ENCODE results near the gene RTN4RL2. TPM values are rescaled to one million over a fixed set of nuclear protein-coding genes. Genes with fewer than 3 reads are reported as not detected.

The RTN4RL2 gene
- total RNA-seq, 1 donor from 2014 or later = not detected

GRCh38 chr11:57425565-57426438 lies 34.5 kb upstream of the RTN4RL2 start:
- intact Hi-C loops (cut with micrococcal nuclease) = loop anchor here (1.0 to 10.0 kb wide), 8 partner anchors 20 to 1153 kb away; partner anchors contain the start of genes P2RX3, SELENOH, SSRP1 and TIMM10
- H3K36me3 Mint-ChIP-seq (ENCODE audit: low read depth) = peaks cover 59% of the 10 kb centered on the region
- H3K27ac Mint-ChIP-seq = peak overlapping the region; percentile 64
- peaks cover 3% of the 10 kb centered on the region for H3K27me3 Mint-ChIP-seq (ENCODE audit: low read depth)
- H3K4me3 Mint-ChIP-seq (ENCODE audit: low read depth) = peak overlapping the region; percentile 91
- no peak for DNase-seq (ENCODE audit: low spot score)
- no peaks in the 10 kb centered on the region for H3K9me3 Mint-ChIP-seq
- H3K4me1 Mint-ChIP-seq (ENCODE audit: low read depth) = peaks cover 50% of the 10 kb centered on the region

GRCh38 chr11:57426439-57426928 lies 33.8 kb upstream of the RTN4RL2 start:
- H3K9me3 Mint-ChIP-seq = no peaks in the 10 kb centered on the region
- H3K4me1 Mint-ChIP-seq (ENCODE audit: low read depth) = peaks cover 47% of the 10 kb centered on the region
- peaks cover 3% of the 10 kb centered on the region for H3K27me3 Mint-ChIP-seq (ENCODE audit: low read depth)
- peaks cover 52% of the 10 kb centered on the region for H3K36me3 Mint-ChIP-seq (ENCODE audit: low read depth)
- H3K4me3 Mint-ChIP-seq (ENCODE audit: low read depth) = peak overlapping the region; percentile 91
- no peak for DNase-seq (ENCODE audit: low spot score)
- peak overlapping the region; percentile 64 for H3K27ac Mint-ChIP-seq
- intact Hi-C loops (cut with micrococcal nuclease) = loop anchor here (5.0 to 10.0 kb wide), 3 partner anchors 89 to 241 kb away; partner anchors contain the start of genes P2RX3, SSRP1, YPEL4 and ZDHHC5

DNA sequence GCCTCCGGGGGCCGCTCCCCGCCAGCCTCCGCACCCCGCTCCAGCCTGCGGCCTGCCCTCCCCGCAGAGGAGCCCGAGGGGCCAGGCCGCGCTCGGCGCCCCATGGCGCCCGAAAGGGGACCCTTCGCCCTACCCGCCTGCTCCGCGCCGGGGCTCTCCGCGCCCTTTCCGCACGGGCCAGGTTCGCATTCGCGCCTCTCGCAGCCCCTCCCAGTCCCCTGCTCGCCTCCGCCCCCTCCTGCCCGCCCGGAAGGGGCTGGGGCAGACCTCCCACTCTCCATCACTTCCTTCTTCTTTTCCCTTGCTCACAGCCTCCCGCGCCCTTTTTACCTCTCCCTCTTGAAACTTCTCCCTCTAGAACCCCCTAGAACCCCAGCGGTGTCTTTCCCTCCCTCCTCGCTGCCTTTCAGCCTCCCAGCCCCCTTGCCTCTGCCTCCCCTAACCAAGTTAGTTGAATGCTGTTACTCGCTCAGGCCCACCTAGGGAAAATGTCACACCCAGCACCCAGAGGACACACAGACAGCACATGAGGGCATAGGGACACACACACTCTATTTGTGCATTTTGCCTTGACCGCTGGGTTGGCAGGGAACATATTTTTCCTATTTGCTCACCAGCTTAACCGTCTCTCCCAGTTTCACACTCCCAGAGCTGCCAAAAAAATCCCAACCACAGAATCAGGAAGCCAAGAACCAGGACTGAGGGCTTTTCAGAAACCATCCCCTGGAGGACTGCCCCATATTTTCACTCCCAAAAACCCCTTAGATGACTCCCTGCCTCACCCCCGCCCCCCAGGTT lies 33.2 kb upstream of the RTN4RL2 start, which contains the start of gene SLC43A3:
SLC43A3 (minus strand) TSS at position 193 of the 798 bp plus-strand sequence. CDS start 949 bp downstream, outside the sequence.
- DNase-seq (ENCODE audit: low spot score) = peak; percentile 66
- intact Hi-C loops (cut with micrococcal nuclease) = loop anchor here (5.0 to 10.0 kb wide), 3 partner anchors 90 to 240 kb away; partner anchors contain the start of genes P2RX3, SSRP1, YPEL4 and ZDHHC5
- H3K36me3 Mint-ChIP-seq (ENCODE audit: low read depth) = peaks cover 46% of the 10 kb centered on the region
- H3K9me3 Mint-ChIP-seq = no peaks in the 10 kb centered on the region
- peaks cover 3% of the 10 kb centered on the region for H3K27me3 Mint-ChIP-seq (ENCODE audit: low read depth)
- peaks cover 44% of the 10 kb centered on the region for H3K4me1 Mint-ChIP-seq (ENCODE audit: low read depth)
- peak within 1 kb of the TSS; percentile 91 for H3K4me3 Mint-ChIP-seq (ENCODE audit: low read depth)
- peak within 1 kb of the TSS; percentile 64 for H3K27ac Mint-ChIP-seq

GRCh38 chr11:57427727-57428082 lies 32.6 kb upstream of the RTN4RL2 start:
- Mint-ChIP-seq H3K36me3 (ENCODE audit: low read depth) (peaks cover 40% of the 10 kb centered on the region), H3K4me3 (ENCODE audit: low read depth) (peak overlapping the region; percentile 91), H3K27ac (peak overlapping the region; percentile 64), H3K27me3 (ENCODE audit: low read depth) (peaks cover 3% of the 10 kb centered on the region), H3K9me3 (no peaks in the 10 kb centered on the region), H3K4me1 (ENCODE audit: low read depth) (peaks cover 42% of the 10 kb centered on the region)
- intact Hi-C loops (cut with micrococcal nuclease) = loop anchor here (5.0 to 10.0 kb wide), 3 partner anchors 90 to 240 kb away; partner anchors contain the start of genes P2RX3, SSRP1, YPEL4 and ZDHHC5
- DNase-seq (ENCODE audit: low spot score) = no peak

DNA sequence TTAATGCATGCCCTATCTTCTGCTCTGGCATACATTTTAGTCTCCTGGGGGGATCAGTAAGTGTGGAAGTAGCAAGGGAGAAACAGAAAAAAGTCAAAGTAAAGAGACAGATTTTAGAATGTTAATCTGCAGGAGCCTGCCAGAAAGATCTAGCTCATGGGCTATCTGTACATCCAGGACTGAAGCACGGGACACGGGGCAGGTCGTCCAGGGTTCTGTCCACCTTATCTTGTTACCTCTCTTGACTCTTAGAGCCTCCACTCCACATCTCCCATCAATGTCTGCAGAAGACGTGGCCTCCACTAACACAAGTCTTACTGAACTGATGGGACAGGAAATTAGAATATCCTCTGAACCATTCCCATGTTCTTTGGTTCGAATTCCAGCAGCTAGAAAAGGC lies 31.7 kb upstream of the RTN4RL2 start:
- Mint-ChIP-seq H3K27me3 (ENCODE audit: low read depth) (peaks cover 3% of the 10 kb centered on the region), H3K4me3 (ENCODE audit: low read depth) (no peak overlapping the region), H3K27ac (no peak overlapping the region), H3K4me1 (ENCODE audit: low read depth) (peaks cover 38% of the 10 kb centered on the region), H3K9me3 (no peaks in the 10 kb centered on the region), H3K36me3 (ENCODE audit: low read depth) (peaks cover 31% of the 10 kb centered on the region)
- intact Hi-C loops (cut with micrococcal nuclease) = loop anchor here (5.0 to 10.0 kb wide), 3 partner anchors 91 to 239 kb away; partner anchors contain the start of genes P2RX3, SSRP1, YPEL4 and ZDHHC5
- DNase-seq (ENCODE audit: low spot score) = no peak

DNA sequence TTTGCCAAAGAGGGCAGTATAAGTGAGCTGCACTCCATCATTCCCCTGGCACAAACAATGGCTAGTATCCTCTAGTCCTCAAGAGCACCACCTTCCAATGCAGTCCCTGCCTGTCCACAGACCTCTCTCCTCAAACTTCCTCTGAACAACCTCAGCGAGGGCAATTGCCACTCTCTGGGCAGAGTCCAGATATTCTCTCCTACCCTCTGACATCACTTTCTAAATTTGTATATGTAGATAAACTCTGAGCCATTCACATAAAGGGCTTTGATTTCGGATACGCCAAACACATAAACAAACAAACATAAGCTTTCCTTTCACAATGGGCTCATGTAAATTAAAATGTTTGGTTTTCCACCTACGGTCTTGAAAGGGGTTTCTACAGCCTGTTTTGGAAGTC lies 30.4 kb upstream of the RTN4RL2 start:
- Mint-ChIP-seq H3K4me3 (ENCODE audit: low read depth) (no peak overlapping the region), H3K36me3 (ENCODE audit: low read depth) (peaks cover 18% of the 10 kb centered on the region), H3K27ac (no peak overlapping the region), H3K27me3 (ENCODE audit: low read depth) (peaks cover 3% of the 10 kb centered on the region), H3K4me1 (ENCODE audit: low read depth) (peaks cover 25% of the 10 kb centered on the region), H3K9me3 (no peaks in the 10 kb centered on the region)
- no peak for DNase-seq (ENCODE audit: low spot score)
- intact Hi-C loops (cut with micrococcal nuclease) = loop anchor here (5.0 to 10.0 kb wide), 3 partner anchors 93 to 237 kb away; partner anchors contain the start of genes P2RX3, SSRP1, YPEL4 and ZDHHC5

DNA sequence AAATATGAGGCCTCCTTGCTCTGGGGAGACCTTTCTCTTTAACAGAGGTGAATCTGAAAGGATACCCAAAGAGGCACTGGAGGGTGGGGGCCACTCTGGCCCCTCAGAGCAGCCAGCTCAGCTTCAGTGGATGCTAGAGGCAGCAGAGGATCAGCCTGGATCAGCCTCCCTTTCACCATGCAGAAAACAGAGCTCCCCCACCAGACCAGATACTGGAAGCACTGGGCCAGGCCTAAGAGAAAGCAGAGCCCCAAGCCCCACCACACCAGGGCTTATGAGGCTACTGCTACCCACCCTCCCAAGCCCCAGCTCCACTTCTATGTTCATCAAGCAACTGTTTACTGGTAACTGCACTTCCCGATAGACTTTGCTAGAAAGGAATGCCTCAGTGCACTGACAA lies 29.4 kb upstream of the RTN4RL2 start:
- peaks cover 5% of the 10 kb centered on the region for H3K27me3 Mint-ChIP-seq (ENCODE audit: low read depth)
- intact Hi-C loops (cut with micrococcal nuclease) = no loop called here
- H3K36me3 Mint-ChIP-seq (ENCODE audit: low read depth) = peaks cover 8% of the 10 kb centered on the region

GRCh38 chr11:57432149-57432561 lies 28.2 kb upstream of the RTN4RL2 start:
- H3K4me3 Mint-ChIP-seq (ENCODE audit: low read depth) = no peak overlapping the region
- no peaks in the 10 kb centered on the region for H3K36me3 Mint-ChIP-seq (ENCODE audit: low read depth)
- H3K4me1 Mint-ChIP-seq (ENCODE audit: low read depth) = peaks cover 16% of the 10 kb centered on the region
- peaks cover 5% of the 10 kb centered on the region for H3K27me3 Mint-ChIP-seq (ENCODE audit: low read depth)
- no peaks in the 10 kb centered on the region for H3K9me3 Mint-ChIP-seq
- H3K27ac Mint-ChIP-seq = no peak overlapping the region
- intact Hi-C loops (cut with micrococcal nuclease) = no loop called here
- DNase-seq (ENCODE audit: low spot score) = no peak

More for the DNA sequence above, 29.4 kb upstream of the RTN4RL2 start:
- no peak for DNase-seq (ENCODE audit: low spot score)
- no peak overlapping the region for H3K27ac Mint-ChIP-seq
- H3K4me3 Mint-ChIP-seq (ENCODE audit: low read depth) = no peak overlapping the region
- peaks cover 22% of the 10 kb centered on the region for H3K4me1 Mint-ChIP-seq (ENCODE audit: low read depth)
- no peaks in the 10 kb centered on the region for H3K9me3 Mint-ChIP-seq

DNA sequence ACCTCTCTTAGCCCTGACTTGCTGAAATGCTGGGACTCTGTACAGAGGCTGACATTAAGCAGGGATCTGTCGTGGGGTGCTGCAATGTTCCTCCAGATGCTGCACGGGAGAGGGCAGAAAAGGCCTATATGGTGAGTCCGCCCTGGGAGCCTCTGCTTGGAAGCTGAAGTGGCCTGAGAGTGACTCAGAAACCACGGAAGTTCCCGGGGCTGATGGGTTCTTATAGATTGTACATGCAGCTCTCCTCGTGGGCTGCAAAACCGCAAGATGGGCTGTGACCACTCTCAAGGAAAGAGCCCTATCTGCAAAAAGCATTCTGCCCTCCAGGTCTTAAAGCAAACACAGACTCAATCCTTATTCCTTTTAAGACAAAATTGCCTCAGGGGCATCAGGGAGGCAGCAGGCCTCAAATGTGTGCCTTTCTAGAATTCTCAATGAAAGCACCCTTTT lies 27.6 kb upstream of the RTN4RL2 start:
- Mint-ChIP-seq H3K27me3 (ENCODE audit: low read depth) (peaks cover 5% of the 10 kb centered on the region), H3K9me3 (no peaks in the 10 kb centered on the region), H3K4me1 (ENCODE audit: low read depth) (peaks cover 10% of the 10 kb centered on the region), H3K36me3 (ENCODE audit: low read depth) (no peaks in the 10 kb centered on the region), H3K27ac (no peak overlapping the region), H3K4me3 (ENCODE audit: low read depth) (no peak overlapping the region)
- intact Hi-C loops (cut with micrococcal nuclease) = no loop called here
- DNase-seq (ENCODE audit: low spot score) = no peak

GRCh38 chr11:57434640-57435546 lies 25.4 kb upstream of the RTN4RL2 start:
- DNase-seq (ENCODE audit: low spot score) = no peak
- Mint-ChIP-seq H3K27me3 (ENCODE audit: low read depth) (peaks cover 3% of the 10 kb centered on the region), H3K4me3 (ENCODE audit: low read depth) (no peak overlapping the region), H3K27ac (no peak overlapping the region), H3K9me3 (no peaks in the 10 kb centered on the region), H3K36me3 (ENCODE audit: low read depth) (no peaks in the 10 kb centered on the region), H3K4me1 (ENCODE audit: low read depth) (peaks cover 10% of the 10 kb centered on the region)
- intact Hi-C loops (cut with micrococcal nuclease) = no loop called here

- no peak for DNase-seq (ENCODE audit: low spot score)
- Mint-ChIP-seq H3K27me3 (ENCODE audit: low read depth) (peaks cover 3% of the 10 kb centered on the region), H3K27ac (no peak overlapping the region), H3K4me3 (ENCODE audit: low read depth) (no peak overlapping the region), H3K4me1 (ENCODE audit: low read depth) (peaks cover 10% of the 10 kb centered on the region), H3K36me3 (ENCODE audit: low read depth) (no peaks in the 10 kb centered on the region), H3K9me3 (no peaks in the 10 kb centered on the region)
- intact Hi-C loops (cut with micrococcal nuclease) = no loop called here
Observed at GRCh38 chr11:57436031-57436430, 24.3 kb upstream of the RTN4RL2 start.

Data from activated T-helper 2 cell treated with anti-CD3 and anti-CD28 coated beads, Interferon-gamma antibody, Interleukin-2, Interleukin-4, amounts not matched to agents 10 μg/mL and 5 μg/mL and 100 μg/mL, durations not matched to agents 14 hours and 24 hours and 36 hours (primary cell).